ENCODE data around the gene RGS8.

RGS8 gene

DNA sequence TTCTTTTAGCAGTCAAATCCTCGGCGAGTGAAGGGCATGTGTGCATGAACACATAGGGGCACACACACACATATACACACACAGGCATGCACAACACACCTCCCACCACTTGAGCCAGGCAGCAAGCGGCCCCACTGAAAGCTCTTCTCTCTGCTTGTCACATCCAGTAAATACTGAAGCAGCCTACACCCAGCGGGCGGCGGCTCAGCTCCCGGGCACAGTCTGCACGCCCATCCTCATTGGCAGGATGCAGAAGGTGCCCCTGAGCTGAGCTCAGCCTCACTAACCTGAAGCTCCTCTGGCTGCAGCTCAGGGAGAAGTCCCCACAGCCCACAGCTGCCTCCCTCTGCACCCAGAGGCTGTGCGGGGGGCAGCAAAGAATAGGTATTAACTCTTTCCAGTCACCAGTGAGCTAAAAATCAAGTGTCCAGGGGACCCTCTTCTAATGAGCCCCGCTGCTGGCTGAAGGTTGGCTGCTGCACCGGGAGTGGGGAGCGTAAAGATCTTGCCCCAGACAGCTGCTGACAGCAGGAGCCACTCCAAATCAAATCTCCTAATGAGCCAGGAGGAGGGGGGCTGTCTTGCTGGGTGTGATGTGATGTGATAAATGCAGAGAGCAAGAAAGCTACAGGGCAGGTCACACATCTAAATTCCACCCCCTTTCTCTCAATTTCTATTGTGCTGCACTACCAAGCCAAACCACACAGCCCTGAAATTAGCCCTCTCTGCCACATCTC is 12.5 kb downstream of the RGS8 start:
- no peak for DNase-seq (ENCODE audit: low read depth)

DNA sequence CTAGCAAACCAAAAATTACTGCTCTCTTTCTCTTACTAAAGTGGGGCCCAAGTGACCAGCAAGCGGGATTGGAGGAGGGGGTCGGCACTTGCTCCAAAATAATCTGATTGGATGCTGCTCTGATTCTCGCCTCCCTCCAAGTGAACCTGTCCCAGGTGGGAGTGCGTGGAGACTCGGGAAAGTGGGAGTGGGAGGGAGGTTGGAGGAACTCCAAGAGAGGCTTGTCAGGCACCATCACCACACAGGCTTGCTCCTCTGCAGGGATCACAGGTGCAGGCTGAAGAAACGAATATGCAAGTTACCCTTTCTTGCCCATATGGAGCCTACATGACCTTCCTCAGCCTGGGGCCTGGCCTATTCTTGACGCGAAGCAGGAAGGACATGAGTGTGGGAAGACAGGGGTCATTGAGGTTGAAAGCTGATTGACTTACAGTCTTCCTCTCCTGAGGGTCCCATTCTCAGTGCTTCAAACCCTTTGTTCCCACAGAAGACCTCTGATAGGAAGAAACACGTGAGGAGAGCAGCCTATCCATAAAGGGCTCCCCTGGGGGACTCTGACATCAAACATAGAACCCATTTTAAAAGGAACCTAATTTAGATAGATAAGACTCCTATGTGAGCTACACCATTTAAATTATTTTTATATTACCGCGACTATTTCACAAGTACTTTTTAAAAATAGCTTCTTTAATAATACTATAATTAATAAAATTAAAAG is 14.2 kb downstream of the RGS8 start:
- DNase-seq (ENCODE audit: low read depth) = no peak

- DNase-seq (ENCODE audit: low read depth) = no peak
These were observed 15.1 kb downstream of the RGS8 start for GRCh38 chr1:182669266-182669665.

DNA sequence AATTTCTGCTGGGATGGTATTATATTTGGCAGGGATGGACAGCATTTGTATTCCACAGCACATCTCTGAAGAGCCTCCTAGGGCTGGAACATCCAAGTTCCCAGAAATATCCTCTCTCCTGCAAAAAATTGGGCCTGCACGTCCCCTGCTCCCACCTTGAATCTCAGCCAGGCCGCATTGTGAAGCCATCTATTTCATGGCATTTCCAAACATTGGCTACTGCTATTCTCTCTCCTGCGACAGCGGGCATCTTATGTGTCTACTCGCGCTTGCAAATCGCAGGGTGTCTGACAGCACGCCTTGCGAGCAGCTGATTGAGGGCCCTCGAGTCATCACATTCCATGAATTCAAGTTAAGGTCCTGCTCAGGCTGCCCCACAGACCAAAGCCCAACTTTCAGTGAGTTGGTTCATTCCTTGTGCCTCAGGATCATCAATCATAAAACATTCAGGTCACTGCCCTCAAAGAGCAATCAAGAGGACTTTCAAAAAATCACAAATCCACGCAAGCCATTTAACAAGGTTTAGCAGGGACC is 15.8 kb downstream of the RGS8 start:
- no peak for DNase-seq (ENCODE audit: low read depth)

DNA sequence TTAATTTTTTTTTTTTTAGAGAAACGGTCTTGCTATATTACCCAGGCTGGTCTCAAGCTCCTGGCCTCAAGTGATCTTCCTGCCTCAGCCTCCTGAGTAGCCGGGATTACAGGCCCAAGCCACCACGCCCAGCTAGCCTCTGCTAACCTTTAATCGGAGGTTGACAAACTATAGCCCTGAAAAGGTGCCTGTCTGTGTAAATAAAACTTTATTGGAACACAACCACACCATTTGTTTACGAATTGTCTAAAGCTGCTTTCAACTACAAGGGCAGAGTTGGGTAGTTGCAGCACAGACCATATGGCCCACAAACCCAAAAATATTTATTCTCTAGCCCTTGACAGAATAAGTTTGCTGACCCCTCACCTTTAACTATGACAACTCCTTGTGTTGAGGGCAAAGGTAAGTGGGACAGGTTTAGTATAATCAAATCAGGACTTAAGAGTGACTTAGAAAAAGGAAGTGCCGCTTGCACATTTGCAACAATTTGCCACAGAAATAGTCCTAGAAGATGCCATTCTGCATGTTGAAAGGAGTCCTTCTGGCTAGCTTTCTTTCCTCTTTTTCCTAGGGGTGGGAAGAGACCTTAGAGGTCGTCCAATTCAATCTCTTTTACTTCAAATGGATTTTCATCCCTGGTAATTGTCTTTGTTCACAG is 16.4 kb downstream of the RGS8 start:
- no peak for DNase-seq (ENCODE audit: low read depth)

DNA sequence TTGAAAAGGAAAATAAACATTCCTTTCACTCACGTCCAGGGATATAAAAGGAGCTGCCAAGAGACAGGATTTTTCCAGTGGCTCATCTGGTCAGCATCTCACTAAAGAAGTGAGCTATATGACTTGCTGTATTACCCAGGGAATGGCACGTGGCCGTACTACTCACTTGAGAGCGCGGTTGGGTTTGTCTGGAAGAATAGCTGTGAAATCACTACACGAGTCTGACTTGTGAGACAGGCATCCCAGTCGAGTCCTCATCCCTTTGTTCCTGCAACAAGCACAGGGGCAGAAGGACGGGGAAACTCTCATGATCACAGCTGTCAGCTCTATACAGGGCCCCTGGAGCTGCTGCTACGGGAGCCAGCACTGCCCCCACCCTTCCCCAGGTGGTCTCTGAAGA is 17.7 kb downstream of the RGS8 start:
- DNase-seq (ENCODE audit: low read depth) = no peak

DNA sequence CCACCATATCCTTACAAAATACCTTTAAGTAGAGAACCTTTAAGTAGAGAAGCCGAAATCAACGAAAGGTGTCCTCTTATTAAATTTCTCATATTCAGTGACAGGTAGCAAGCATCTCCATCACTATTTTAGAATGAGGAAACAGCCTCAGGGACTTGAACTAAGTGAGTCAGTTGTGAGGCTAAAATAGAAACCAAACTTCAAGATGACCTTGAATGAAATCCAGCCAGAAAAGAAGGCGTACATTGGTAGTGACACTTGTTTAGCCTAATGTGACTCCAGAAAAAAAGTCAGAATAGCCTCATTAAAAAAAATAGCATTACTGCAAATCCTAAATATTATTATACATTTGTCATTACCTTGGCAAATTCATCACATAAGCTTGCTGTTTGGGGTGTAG is 20.1 kb downstream of the RGS8 start:
- no peak for DNase-seq (ENCODE audit: low read depth)

DNA sequence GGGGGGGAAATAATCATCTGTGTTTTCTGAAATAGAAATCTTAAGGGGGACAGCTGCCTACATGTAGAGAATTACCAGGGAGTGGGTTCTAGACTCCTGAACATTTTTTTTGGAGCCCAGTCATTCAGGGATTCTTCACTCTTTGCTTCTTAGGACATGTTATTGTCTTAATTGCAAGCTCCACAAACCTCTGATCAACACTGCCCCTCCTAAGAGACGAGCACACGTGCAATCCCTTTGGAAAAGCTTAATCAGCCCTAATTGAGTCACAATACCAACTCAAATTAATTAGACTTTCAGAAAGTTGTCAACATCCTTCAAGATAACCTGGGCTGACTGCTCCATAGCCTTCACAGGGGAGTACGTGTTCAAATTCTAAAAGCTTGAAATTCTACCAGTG is 21.4 kb downstream of the RGS8 start:
- DNase-seq (ENCODE audit: low read depth) = no peak

DNA sequence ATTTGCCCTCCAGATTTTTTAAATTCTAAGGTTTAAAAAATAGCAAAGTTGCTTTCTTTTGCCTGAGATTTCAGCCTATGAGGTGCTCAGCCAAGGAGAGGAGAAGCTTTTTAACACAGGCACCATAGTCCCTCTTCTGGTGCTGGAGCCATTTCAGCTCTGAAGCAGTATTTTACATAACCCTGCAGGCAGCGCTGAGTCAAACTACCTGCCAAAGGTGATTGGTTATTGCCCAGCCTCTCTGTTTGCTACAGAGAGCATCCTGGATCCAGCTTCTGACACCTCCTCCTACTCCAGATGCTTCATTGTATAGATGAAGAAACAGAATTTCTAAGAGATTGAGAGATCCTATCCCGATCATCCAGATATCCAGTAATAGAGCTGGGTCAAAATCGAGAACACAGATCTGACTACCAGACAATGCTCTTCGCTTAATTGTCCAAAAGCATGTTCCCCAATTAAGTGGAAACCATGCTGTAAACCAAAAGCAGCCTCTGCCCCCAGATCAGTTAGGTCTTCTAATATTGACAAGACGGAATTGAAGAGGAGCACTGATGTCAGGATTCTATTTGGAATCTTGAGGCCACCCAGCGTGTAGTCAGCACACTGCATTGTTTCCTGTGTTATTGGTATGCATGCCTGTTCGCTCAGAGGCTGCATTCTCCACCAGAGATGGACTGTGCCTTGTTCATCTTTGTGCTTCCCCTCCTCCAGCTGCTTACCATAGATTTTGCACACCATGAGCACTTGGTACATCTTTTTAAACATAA is 22.1 kb downstream of the RGS8 start:
- DNase-seq (ENCODE audit: low read depth) = no peak

DNA sequence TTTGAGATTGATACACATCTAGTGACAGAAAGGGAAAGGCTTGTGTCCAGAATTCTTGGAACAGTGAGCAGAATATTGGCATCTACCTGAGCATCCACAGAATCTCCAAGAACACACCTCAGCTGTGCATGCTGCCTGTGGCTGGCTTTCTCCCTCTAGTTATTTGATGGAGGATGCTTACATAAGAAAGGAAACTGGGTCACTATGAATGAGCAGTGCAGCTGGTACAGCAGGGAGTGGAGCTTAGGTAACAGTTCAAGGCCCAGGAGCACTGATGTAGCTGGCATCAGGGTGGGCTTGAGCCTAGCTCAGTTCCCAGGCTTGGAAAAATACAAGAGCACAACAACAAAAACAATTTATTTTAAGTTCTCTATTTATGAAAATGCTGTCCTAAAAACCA is 26.3 kb downstream of the RGS8 start:
- no peak for DNase-seq (ENCODE audit: low read depth)

GRCh38 chr1:182656842-182657397 is 27.5 kb downstream of the RGS8 start:
- no peak for DNase-seq (ENCODE audit: low read depth)

DNA sequence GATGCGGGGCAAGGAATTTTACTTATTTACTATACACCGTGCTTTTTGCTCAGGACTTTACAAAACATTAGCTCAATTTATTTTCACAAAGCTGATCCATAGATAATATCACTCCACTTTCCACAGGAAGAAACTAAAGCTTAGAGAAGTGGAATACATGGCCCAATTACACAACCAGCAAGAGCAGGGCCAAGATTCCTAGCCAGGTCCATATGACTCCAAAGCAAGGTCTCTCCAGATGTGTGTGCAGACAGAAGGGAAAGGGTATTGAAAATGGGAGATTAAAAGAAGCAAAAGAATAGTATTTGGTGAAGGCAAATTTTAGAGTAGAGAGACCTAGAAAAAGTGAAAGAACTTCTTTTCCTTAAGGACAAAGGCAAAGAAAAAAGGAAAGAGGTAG is 30.4 kb downstream of the RGS8 start:
- DNase-seq (ENCODE audit: low read depth) = no peak

GRCh38 chr1:182652933-182653332 is 31.5 kb downstream of the RGS8 start:
- no peak for DNase-seq (ENCODE audit: low read depth)

GRCh38 chr1:182651339-182651724 is 33.1 kb downstream of the RGS8 start:
- no peak for DNase-seq (ENCODE audit: low read depth)

GRCh38 chr1:182650678-182651338 is 33.6 kb downstream of the RGS8 start:
- DNase-seq (ENCODE audit: low read depth) = no peak

- DNase-seq (ENCODE audit: low read depth) = no peak
These were observed 35.3 kb downstream of the RGS8 start for GRCh38 chr1:182649041-182649440.

DNA sequence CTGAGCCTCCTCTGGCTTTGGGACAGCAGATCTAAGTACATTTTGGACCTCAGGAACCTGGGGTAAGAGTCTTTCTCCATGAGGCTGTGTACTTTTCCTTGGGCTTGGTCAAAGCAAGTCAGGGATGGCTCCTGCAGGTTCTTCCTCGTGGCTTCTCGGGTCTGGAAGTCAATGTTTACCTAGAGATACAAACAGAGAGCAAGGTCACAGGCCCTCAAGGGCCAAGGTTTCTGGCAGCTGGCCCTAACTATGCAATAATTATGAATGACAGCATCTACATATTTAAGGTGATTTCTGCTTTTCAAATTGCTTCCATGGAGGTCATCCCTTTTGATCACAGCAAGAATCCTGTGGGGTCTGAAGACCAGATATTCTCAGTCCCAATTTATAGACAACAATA is 37.6 kb downstream of the RGS8 start:
- DNase-seq (ENCODE audit: low read depth) = no peak

DNA sequence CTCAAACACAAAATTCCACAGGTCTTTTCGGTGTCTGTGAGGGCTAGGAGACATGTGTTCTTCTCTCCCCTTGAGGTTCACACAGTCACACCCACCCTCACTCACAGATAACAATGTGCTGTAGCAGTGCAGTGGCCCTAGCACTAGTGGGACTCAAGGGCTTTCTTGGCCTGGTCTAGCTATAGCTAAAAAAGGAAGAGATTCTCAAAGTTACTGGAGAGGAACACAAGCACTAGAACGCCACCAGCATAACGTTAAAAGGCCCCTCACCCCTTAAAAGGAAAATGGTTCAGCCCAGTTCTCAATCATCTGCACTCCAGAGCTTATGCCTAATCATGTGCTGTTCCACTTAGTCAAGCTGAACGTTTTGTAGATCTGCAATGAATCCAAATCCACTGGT is 39.5 kb downstream of the RGS8 start:
- DNase-seq (ENCODE audit: low read depth) = no peak

GRCh38 chr1:182643699-182644098 is 40.7 kb downstream of the RGS8 start:
- DNase-seq (ENCODE audit: low read depth) = no peak

DNA sequence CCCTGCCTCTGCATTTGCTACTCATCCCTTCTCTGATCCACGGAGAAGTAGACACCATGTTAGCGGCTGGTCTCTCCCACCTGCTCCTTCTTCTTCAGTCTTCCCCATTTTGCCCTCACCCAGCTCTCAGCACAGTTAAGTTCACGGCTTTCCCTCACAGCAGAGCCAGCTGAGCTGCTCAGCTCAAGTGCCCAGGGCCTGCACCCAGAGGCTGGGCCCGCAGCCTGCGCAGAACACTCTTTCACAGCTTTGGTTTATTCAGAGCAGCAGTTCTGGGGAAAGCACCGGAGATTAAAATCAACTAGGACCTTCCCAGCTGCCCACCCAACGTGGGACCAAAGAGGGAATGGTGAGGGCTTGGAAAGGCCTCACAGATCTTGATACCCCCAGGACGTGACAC is 41.9 kb downstream of the RGS8 start:
- no peak for DNase-seq (ENCODE audit: low read depth)

GRCh38 chr1:182641561-182641960 is 42.8 kb downstream of the RGS8 start:
- DNase-seq (ENCODE audit: low read depth) = no peak
